Type B pancreatic cell (in vitro differentiated cells): ENCODE results near the gene RBPJ. TPM values are rescaled to one million over a fixed set of nuclear protein-coding genes. Genes with fewer than 3 reads are reported as not detected.

ENCODE experiments used
- DNase-seq: peaks from one replicate; pipeline ENCODE4 v3.0.0; 2021; ENCODE audit warnings: mixed read lengths; ENCODE audit not compliant: unreplicated experiment; ENCODE audit errors: extremely low spot score
- H3K27ac Mint-ChIP-seq: 2 replicates; pipeline ENCODE4 v1.8.0; 2021; ENCODE audit warnings: mild to moderate bottlenecking, mixed read lengths
- H3K27me3 Mint-ChIP-seq: 2 replicates; pipeline ENCODE4 v1.8.0; 2021; ENCODE audit warnings: mixed read lengths
- H3K36me3 Mint-ChIP-seq: 2 replicates; pipeline ENCODE4 v1.8.0; 2021; ENCODE audit warnings: mixed read lengths
- H3K4me1 Mint-ChIP-seq: one replicate; pipeline ENCODE4 v1.8.0; 2021; ENCODE audit warnings: mixed read lengths; ENCODE audit not compliant: unreplicated experiment
- H3K4me3 Mint-ChIP-seq: 2 replicates; pipeline ENCODE4 v1.8.0; 2021; ENCODE audit warnings: mild to moderate bottlenecking, mixed read lengths
- H3K9me3 Mint-ChIP-seq: 2 replicates; pipeline ENCODE4 v1.8.0; 2021; ENCODE audit warnings: mixed read lengths
- CTCF ChIP-seq: fragments of 200-600 bp; sonication (generic); conservative IDR thresholded peaks from 2 replicates; pipeline ENCODE4 v1.5.0; 2021; ENCODE audit warnings: antibody characterized with exemption, mild to moderate bottlenecking
- total RNA-seq: library from RNA; stranded (reverse); gene quantifications from 2 replicates; pipeline ENCODE4 v1.2.1, GENCODE V29; 2021; ENCODE audit warnings: low replicate concordance

RBPJ gene
- total RNA-seq, 1 donor from 2014 or later = 95.4 TPM

DNA sequence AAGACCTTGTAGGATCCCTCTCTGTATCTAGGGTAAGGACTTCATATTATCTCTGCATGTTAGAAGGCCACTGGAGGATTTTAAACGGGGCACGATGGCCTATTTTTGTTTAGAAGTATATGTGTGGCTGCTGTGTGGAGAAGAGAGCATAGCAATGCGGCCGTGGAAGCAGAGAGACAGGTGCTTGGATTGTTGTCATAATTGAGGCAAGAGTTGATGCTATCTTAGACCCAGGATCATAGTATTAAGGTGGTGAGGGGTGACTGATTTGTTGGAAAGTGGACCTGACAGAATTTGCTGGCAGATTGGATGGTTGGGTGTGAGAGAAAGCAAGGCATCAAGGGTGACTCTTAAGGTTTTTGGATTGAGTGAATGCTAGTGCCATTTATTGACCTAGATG is 106.1 kb downstream of the RBPJ start:
- no peaks in the 10 kb centered on the region for H3K27me3 Mint-ChIP-seq
- no peak for TF ChIP-seq CTCF
- H3K4me3 Mint-ChIP-seq = no peak overlapping the region
- no peak for DNase-seq
- H3K27ac Mint-ChIP-seq = no peak overlapping the region
- peaks cover 37% of the 10 kb centered on the region for H3K36me3 Mint-ChIP-seq
- no peaks in the 10 kb centered on the region for H3K9me3 Mint-ChIP-seq
- H3K4me1 Mint-ChIP-seq = peaks cover 14% of the 10 kb centered on the region

GRCh38 chr4:26429910-26430309 is 109.1 kb downstream of the RBPJ start:
- no peak for DNase-seq
- Mint-ChIP-seq H3K36me3 (peaks cover 43% of the 10 kb centered on the region), H3K4me3 (no peak overlapping the region), H3K9me3 (no peaks in the 10 kb centered on the region), H3K27me3 (no peaks in the 10 kb centered on the region), H3K4me1 (peaks cover 32% of the 10 kb centered on the region), H3K27ac (no peak overlapping the region)
- TF ChIP-seq CTCF = no peak

GRCh38 chr4:26431461-26432180 is 110.8 kb downstream of the RBPJ start:
- H3K27ac Mint-ChIP-seq = no peak overlapping the region
- TF ChIP-seq CTCF = no peak
- no peak for DNase-seq

GRCh38 chr4:26432419-26432818 is 111.6 kb downstream of the RBPJ start:
- no peak for TF ChIP-seq CTCF
- no peak for DNase-seq
- H3K4me3 Mint-ChIP-seq = no peak overlapping the region
- no peaks in the 10 kb centered on the region for H3K27me3 Mint-ChIP-seq
- H3K4me1 Mint-ChIP-seq = peaks cover 21% of the 10 kb centered on the region
- H3K9me3 Mint-ChIP-seq = no peaks in the 10 kb centered on the region
- H3K36me3 Mint-ChIP-seq = peaks cover 42% of the 10 kb centered on the region
- H3K27ac Mint-ChIP-seq = no peak overlapping the region

More at GRCh38 chr4:26431461-26432180, 110.8 kb downstream of the RBPJ start:
- Mint-ChIP-seq H3K27me3 (no peaks in the 10 kb centered on the region), H3K4me3 (no peak overlapping the region), H3K9me3 (no peaks in the 10 kb centered on the region), H3K36me3 (peaks cover 44% of the 10 kb centered on the region), H3K4me1 (peaks cover 29% of the 10 kb centered on the region)

DNA sequence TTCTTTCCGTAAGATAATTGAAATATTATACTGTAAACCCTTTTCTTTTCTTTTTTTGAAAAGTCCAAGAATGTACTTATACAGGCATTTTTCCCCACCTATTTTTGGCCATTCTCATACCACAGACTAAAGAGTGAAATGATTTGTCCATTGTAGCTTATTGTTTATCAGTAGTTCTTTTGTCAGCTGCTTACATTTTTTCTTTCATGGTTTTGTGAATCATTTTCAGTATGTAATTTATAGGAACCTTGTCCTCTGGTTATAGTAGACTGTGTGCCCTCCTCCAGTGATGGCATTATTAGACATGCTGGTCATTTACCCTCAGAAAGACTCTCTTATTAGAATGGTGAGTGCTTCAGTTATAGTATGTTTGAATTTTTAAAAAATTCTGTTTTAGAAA is 112.7 kb downstream of the RBPJ start:
- Mint-ChIP-seq H3K9me3 (no peaks in the 10 kb centered on the region), H3K36me3 (peaks cover 38% of the 10 kb centered on the region), H3K4me3 (no peak overlapping the region), H3K27me3 (no peaks in the 10 kb centered on the region), H3K27ac (no peak overlapping the region), H3K4me1 (peaks cover 18% of the 10 kb centered on the region)
- DNase-seq = no peak
- TF ChIP-seq CTCF = no peak
